Measurements from ENCODE around the gene SMARCC1.

SMARCC1 gene

GRCh38 chr3:47688488-47688887, 93.2 kb downstream of the SMARCC1 start:
- DNase-seq = no peak

- DNase-seq = no peak
Measured at GRCh38 chr3:47685037-47685436, 96.7 kb downstream of the SMARCC1 start.

- DNase-seq = no peak
Measured at GRCh38 chr3:47681016-47681415, 100.7 kb downstream of the SMARCC1 start.

GRCh38 chr3:47678446-47679338, 103.0 kb downstream of the SMARCC1 start:
- no peak for DNase-seq

GRCh38 chr3:47669026-47669749, 112.5 kb downstream of the SMARCC1 start:
- no peak for DNase-seq

GRCh38 chr3:47666118-47666517, 115.6 kb downstream of the SMARCC1 start:
- no peak for DNase-seq

GRCh38 chr3:47664519-47664918, 117.2 kb downstream of the SMARCC1 start:
- no peak for DNase-seq

- DNase-seq = no peak
Measured at GRCh38 chr3:47663630-47664240, 118.0 kb downstream of the SMARCC1 start.

- no peak for DNase-seq
Measured at GRCh38 chr3:47661121-47661752, 120.5 kb downstream of the SMARCC1 start.

- no peak for DNase-seq
Measured at GRCh38 chr3:47658444-47658843, 123.2 kb downstream of the SMARCC1 start.

GRCh38 chr3:47652142-47652541, 129.6 kb downstream of the SMARCC1 start:
- no peak for DNase-seq

- no peak for DNase-seq
Measured at GRCh38 chr3:47650294-47650693, 131.4 kb downstream of the SMARCC1 start.

- DNase-seq = no peak
Measured at GRCh38 chr3:47647550-47647949, 134.1 kb downstream of the SMARCC1 start.

GRCh38 chr3:47646362-47646761, 135.3 kb downstream of the SMARCC1 start:
- DNase-seq = no peak

- DNase-seq = no peak
Measured at GRCh38 chr3:47645551-47645950, 136.1 kb downstream of the SMARCC1 start.

GRCh38 chr3:47643092-47643491, 138.6 kb downstream of the SMARCC1 start:
- no peak for DNase-seq

GRCh38 chr3:47641739-47642138, 140.0 kb downstream of the SMARCC1 start:
- no peak for DNase-seq

GRCh38 chr3:47636921-47637320, 144.8 kb downstream of the SMARCC1 start:
- DNase-seq = no peak

GRCh38 chr3:47636225-47636624, 145.5 kb downstream of the SMARCC1 start:
- no peak for DNase-seq

GRCh38 chr3:47635536-47635935, 146.2 kb downstream of the SMARCC1 start:
- no peak for DNase-seq

GRCh38 chr3:47634996-47635395, 146.7 kb downstream of the SMARCC1 start:
- no peak for DNase-seq

- DNase-seq = no peak
Measured at GRCh38 chr3:47630810-47631209, 150.9 kb downstream of the SMARCC1 start.

GRCh38 chr3:47629770-47630169, 151.9 kb downstream of the SMARCC1 start:
- DNase-seq = no peak

Data from NCI-H1048 (cell line).